Panc1 (cell line): ENCODE results near the gene CEACAM21.

Source experiments
- REST ChIP-seq, 2 experiments: IDR thresholded peaks; 2 replicates each; pipeline ENCODE4 v1.6.1; 2011 to 2012; ENCODE audit warnings: low read depth in 2 of 2, control low read depth in 1 of 2, low read length in 1 of 2, mild to moderate bottlenecking in 1 of 2, moderate library complexity in 1 of 2; ENCODE audit not compliant: insufficient read depth in 1 of 2
- TCF7L2 ChIP-seq: IDR thresholded peaks from 2 replicates; pipeline ENCODE4 v1.6.1; 2011; ENCODE audit warnings: mild to moderate bottlenecking, low read depth, low read length, inconsistent platforms
- TF ChIP-seq, protein P1 (sequence below): fragments of 450-650 bp; IDR thresholded peaks from 2 replicates; pipeline ENCODE4 v1.5.1; 2017; ENCODE audit warnings: mild to moderate bottlenecking

DNA sequence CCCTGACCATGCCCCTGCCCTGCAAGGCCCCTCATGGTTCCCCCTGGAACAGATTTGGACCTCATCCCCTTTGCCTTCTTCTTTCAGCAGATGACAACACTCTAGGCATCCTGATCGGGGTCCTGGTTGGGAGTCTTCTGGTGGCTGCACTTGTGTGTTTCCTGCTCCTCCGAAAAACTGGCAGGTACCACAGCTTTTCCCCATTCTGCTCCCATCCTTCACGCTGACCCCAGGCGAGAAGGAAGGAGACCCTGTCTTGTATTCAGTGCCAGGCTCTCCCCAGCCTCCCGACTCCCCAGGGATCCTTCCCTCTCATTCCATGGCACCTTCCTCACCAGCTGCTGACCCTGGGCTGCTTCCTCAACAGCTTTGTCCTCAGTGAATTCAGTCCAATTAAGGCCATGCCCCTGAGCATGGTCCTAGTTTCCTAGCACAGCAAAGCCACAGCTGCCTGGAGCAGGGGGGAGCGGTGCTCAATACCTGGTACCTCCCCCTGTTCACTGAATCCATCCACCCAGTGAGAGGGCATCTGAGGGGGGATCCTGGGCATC lies 8.4 kb downstream of the CEACAM21 start:
- TF ChIP-seq, protein P1, sequence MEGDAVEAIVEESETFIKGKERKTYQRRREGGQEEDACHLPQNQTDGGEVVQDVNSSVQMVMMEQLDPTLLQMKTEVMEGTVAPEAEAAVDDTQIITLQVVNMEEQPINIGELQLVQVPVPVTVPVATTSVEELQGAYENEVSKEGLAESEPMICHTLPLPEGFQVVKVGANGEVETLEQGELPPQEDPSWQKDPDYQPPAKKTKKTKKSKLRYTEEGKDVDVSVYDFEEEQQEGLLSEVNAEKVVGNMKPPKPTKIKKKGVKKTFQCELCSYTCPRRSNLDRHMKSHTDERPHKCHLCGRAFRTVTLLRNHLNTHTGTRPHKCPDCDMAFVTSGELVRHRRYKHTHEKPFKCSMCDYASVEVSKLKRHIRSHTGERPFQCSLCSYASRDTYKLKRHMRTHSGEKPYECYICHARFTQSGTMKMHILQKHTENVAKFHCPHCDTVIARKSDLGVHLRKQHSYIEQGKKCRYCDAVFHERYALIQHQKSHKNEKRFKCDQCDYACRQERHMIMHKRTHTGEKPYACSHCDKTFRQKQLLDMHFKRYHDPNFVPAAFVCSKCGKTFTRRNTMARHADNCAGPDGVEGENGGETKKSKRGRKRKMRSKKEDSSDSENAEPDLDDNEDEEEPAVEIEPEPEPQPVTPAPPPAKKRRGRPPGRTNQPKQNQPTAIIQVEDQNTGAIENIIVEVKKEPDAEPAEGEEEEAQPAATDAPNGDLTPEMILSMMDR = no peak
- TF ChIP-seq TCF7L2 = no peak
- TF ChIP-seq REST (IDR thresholded peaks at IDR 0.05; ENCODE audit: insufficient read depth in 1 of 2, low read depth in 2 of 2, low read length in 1 of 2) = no peak
